B cell (primary cell): ENCODE results near the gene CNKSR3. TPM values are rescaled to one million over a fixed set of nuclear protein-coding genes. Genes with fewer than 3 reads are reported as not detected.

Experiments used
- ATAC-seq: fragments of 200-7000 bp; cut with Tn5 transposase; one replicate; pipeline ENCODE4 v1.10.0; 2021; ENCODE audit warnings: low read depth, mild to moderate bottlenecking, moderate number of reproducible peaks, moderate library complexity
- CTCF ChIA-PET: fragments of 350-600 bp; sonication (Branson Sonifier 250); formaldehyde crosslinking; loops from one replicate; lab custom pipeline; 2021; ENCODE audit warnings: antibody characterized with exemption, inconsistent platforms; lab: Charles Lee
- POLR2A ChIA-PET: fragments of 350-600 bp; sonication (Branson Sonifier 250); formaldehyde crosslinking; loops from one replicate; lab custom pipeline; 2021; ENCODE audit warnings: antibody characterized with exemption; lab: Charles Lee
- DNase-seq: peaks from one replicate; pipeline ENCODE4 v3.0.0; 2013
- H2AFZ ChIP-seq: 2 replicates; pipeline ENCODE4 v1.6.1; 2012; ENCODE audit warnings: mild to moderate bottlenecking, low read depth, low read length; ENCODE audit not compliant: insufficient read depth, poor library complexity, severe bottlenecking
- H3K27ac ChIP-seq, 2 donors: 1 replicate in 1 of 2; 2 replicates in 1 of 2; pipeline ENCODE4 v1.5.1; 2012 to 2013; ENCODE audit warnings: low read length in 2 of 2, mild to moderate bottlenecking in 2 of 2, moderate library complexity in 1 of 2
- H3K27me3 ChIP-seq, 4 experiments: fragments of 200-600 bp in 1 of 4; sonication (generic) in 1 of 4; replicated peaks in 1 of 4; 1 replicate in 2 of 4; 2 replicates in 2 of 4; pipeline versions ENCODE4 v1.6.1 to v1.7.0; 2013 to 2016; ENCODE audit warnings: low read length in 3 of 4, mild to moderate bottlenecking in 2 of 4, mixed read lengths in 1 of 4, moderate library complexity in 1 of 4; ENCODE audit not compliant: insufficient read depth in 4 of 4, control insufficient read depth in 3 of 4; ENCODE audit errors: control extremely low read depth in 1 of 4
- H3K36me3 ChIP-seq, 2 experiments: replicated peaks in 1 of 2; 1 replicate in 1 of 2; 2 replicates in 1 of 2; pipeline versions ENCODE4 v1.6.1 to v1.7.1; 2013; ENCODE audit warnings: low read length in 1 of 2; ENCODE audit not compliant: insufficient read depth in 2 of 2, control insufficient read depth in 1 of 2; ENCODE audit errors: control extremely low read depth in 1 of 2, extremely low read depth in 1 of 2
- H3K4me1 ChIP-seq, 2 donors: fragments of 200-600 bp in 1 of 2; sonication (generic) in 1 of 2; 1 replicate in 1 of 2; 2 replicates in 1 of 2; pipeline versions ENCODE4 v1.5.1 to v1.6.1; 2013 to 2017; ENCODE audit warnings: low read length in 2 of 2; ENCODE audit not compliant: control insufficient read depth in 2 of 2, insufficient read depth in 2 of 2
- H3K4me2 ChIP-seq: replicated peaks from 2 replicates; pipeline ENCODE3; 2012; ENCODE audit warnings: mild to moderate bottlenecking, low read depth, low read length; ENCODE audit not compliant: poor library complexity, severe bottlenecking
- H3K4me3 ChIP-seq, 5 experiments: fragments of 200-600 bp in 1 of 5; sonication (generic) in 1 of 5; 1 replicate in 3 of 5; 2 replicates in 2 of 5; pipeline versions ENCODE4 v1.5.1 to v1.7.0; 2011 to 2016; ENCODE audit warnings: low read length in 4 of 5, mild to moderate bottlenecking in 4 of 5, low read depth in 2 of 5, control low read depth in 1 of 5, moderate library complexity in 1 of 5; ENCODE audit not compliant: insufficient read depth in 1 of 5; ENCODE audit errors: control extremely low read depth in 1 of 5, extremely low read depth in 1 of 5
- H3K79me2 ChIP-seq: fragments of 200-600 bp; sonication (generic); one replicate; pipeline ENCODE4 v1.6.0; 2016; ENCODE audit warnings: low read length; ENCODE audit not compliant: control insufficient read depth, insufficient read depth
- H3K9ac ChIP-seq: fragments of 200-600 bp; sonication (generic); 2 replicates; pipeline ENCODE4 v1.6.1; 2017; ENCODE audit warnings: mild to moderate bottlenecking, low read length, moderate library complexity
- H3K9me3 ChIP-seq, 3 donors: one replicate each; pipeline versions ENCODE4 v1.6.1 to v1.7.1; 2013; ENCODE audit warnings: low read length in 2 of 3; ENCODE audit not compliant: control insufficient read depth in 2 of 3, insufficient read depth in 1 of 3; ENCODE audit errors: control extremely low read depth in 1 of 3
- H4K20me1 ChIP-seq: 2 replicates; pipeline ENCODE4 v1.6.0; 2012; ENCODE audit warnings: mild to moderate bottlenecking, low read length; ENCODE audit not compliant: insufficient read depth, control insufficient read depth, poor library complexity, severe bottlenecking
- H3K27ac Mint-ChIP-seq: one replicate; pipeline ENCODE4 v1.8.0; 2021; ENCODE audit warnings: mixed read lengths
- H3K27me3 Mint-ChIP-seq: one replicate; pipeline ENCODE4 v1.8.0; 2021; ENCODE audit warnings: mixed read lengths
- H3K4me1 Mint-ChIP-seq: one replicate; pipeline ENCODE4 v1.8.0; 2021; ENCODE audit warnings: mixed read lengths
- H3K4me3 Mint-ChIP-seq: one replicate; pipeline ENCODE4 v1.8.0; 2021; ENCODE audit warnings: mixed read lengths
- H3K9me3 Mint-ChIP-seq: one replicate; pipeline ENCODE4 v1.8.0; 2022; ENCODE audit warnings: mixed read lengths; ENCODE audit not compliant: insufficient read depth
- EZH2 ChIP-seq: IDR thresholded peaks from 2 replicates; pipeline ENCODE4 v1.6.1; 2012; ENCODE audit warnings: borderline replicate concordance, low read depth, mild to moderate bottlenecking, moderate library complexity, low read length; ENCODE audit not compliant: insufficient read depth, poor library complexity, severe bottlenecking
- WGBS: methylation state at CpG from one replicate; pipeline ENCODE4 v1.1.5; 2013; ENCODE audit warnings: missing lambda C conversion rate; ENCODE audit not compliant: insufficient coverage; 5-methylcytosine and 5-hydroxymethylcytosine counted together
- intact Hi-C: fragments of 100-400 bp; cut with micrococcal nuclease; formaldehyde crosslinking; loops from one replicate; pipeline ENCODE4 v1.10.0; 2022
- polyA plus RNA-seq: library from polyadenylated mRNA; depleted of rRNA; stranded (reverse); fragments of >200 nt; gene quantifications from 2 replicates; pipeline ENCODE4 v1.2.3, GENCODE V29; 2012
- total RNA-seq, 2 donors: library from RNA; stranded (reverse); fragments of 120-200 nt in 1 of 2; gene quantifications; 1 replicate in 1 of 2; 2 replicates in 1 of 2; pipeline versions ENCODE4 v1.2.3 to v1.2.4, GENCODE V29; 2013 to 2022
- TF ChIP-seq, protein P1 (sequence below): fragments of 200-600 bp; IDR thresholded peaks from one replicate; pipeline ENCODE4 v1.8.0; 2022; ENCODE audit warnings: antibody characterized with exemption, mild to moderate bottlenecking

Gene CNKSR3
- total and polyA plus RNA-seq, 2 donors (not counting 1 experiment from before 2014, with no cell fraction given) = not detected

DNA sequence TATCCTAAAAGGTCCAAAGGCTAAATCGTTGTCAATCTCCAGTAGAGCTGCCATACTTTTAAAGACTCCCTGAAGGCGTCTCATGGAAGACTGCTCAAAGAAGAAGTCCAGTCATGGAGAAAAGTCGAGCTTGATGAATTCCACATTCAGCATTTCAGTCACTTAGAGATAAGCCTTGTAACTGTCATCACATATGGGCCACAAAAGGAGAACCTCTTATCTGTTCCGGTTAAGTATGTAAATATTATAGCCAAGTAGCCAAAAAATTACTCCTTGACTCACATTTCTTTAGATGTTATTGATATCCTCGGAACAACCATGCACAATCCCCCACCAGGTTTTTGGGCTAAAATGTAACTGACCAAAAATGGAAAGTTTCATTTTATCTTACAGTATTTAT is 9.8 kb upstream of the CNKSR3 start:
- Mint-ChIP-seq H3K4me1 (no peaks in the 10 kb centered on the region), H3K27ac (no peak overlapping the region), H3K27me3 (peaks cover 11% of the 10 kb centered on the region), H3K9me3 (no peaks in the 10 kb centered on the region), H3K4me3 (no peak overlapping the region)
- no peak overlapping the region for H2AFZ ChIP-seq
- no peaks in the 10 kb centered on the region for H3K27me3 ChIP-seq
- no peaks in the 10 kb centered on the region for H3K9me3 ChIP-seq
- DNase-seq (no peak), ATAC-seq (no peak)
- no peaks in the 10 kb centered on the region for H3K79me2 ChIP-seq
- no peak overlapping the region for H3K4me3 ChIP-seq
- H3K9ac ChIP-seq = no peak overlapping the region
- WGBS = 50% methylated on average over 2 of the region's 5 CpGs
- intact Hi-C loops = no loop called here
- no peaks in the 10 kb centered on the region for H3K36me3 ChIP-seq
- no peak overlapping the region for H3K4me2 ChIP-seq
- ChIA-PET POLR2A (no interaction called here), CTCF (no interaction called here)
- TF ChIP-seq, protein P1, sequence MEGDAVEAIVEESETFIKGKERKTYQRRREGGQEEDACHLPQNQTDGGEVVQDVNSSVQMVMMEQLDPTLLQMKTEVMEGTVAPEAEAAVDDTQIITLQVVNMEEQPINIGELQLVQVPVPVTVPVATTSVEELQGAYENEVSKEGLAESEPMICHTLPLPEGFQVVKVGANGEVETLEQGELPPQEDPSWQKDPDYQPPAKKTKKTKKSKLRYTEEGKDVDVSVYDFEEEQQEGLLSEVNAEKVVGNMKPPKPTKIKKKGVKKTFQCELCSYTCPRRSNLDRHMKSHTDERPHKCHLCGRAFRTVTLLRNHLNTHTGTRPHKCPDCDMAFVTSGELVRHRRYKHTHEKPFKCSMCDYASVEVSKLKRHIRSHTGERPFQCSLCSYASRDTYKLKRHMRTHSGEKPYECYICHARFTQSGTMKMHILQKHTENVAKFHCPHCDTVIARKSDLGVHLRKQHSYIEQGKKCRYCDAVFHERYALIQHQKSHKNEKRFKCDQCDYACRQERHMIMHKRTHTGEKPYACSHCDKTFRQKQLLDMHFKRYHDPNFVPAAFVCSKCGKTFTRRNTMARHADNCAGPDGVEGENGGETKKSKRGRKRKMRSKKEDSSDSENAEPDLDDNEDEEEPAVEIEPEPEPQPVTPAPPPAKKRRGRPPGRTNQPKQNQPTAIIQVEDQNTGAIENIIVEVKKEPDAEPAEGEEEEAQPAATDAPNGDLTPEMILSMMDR = no peak
- TF ChIP-seq EZH2 = no peak
- H3K27ac ChIP-seq = no peak overlapping the region
- H3K4me1 ChIP-seq = no peaks in the 10 kb centered on the region
- no peaks in the 10 kb centered on the region for H4K20me1 ChIP-seq

DNA sequence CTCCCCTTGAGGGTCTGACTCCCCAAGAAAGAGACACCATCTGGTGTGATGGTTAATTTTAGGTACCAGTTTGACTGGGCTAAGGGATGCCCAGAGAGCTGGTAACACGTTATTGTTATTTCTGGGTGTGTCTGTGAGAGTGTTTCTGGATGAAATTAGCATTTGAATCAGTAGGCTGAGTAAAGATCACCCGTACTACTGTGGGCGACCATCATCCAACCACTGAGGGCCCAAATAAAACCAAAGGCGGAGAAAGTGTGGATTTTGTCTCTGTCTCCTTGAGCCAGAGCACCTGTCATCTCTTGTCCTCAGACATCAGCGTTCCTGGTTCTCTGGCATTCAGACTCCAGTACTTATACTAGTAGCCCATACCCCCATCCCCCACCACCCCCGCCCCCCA is 7.9 kb upstream of the CNKSR3 start:
- intact Hi-C loops = no loop called here
- Mint-ChIP-seq H3K9me3 (no peaks in the 10 kb centered on the region), H3K4me3 (no peak overlapping the region), H3K27me3 (peaks cover 15% of the 10 kb centered on the region), H3K27ac (no peak overlapping the region), H3K4me1 (no peaks in the 10 kb centered on the region)
- H3K9me3 ChIP-seq = no peaks in the 10 kb centered on the region
- H4K20me1 ChIP-seq = no peaks in the 10 kb centered on the region
- ATAC-seq (no peak), DNase-seq (no peak)
- H3K36me3 ChIP-seq = no peaks in the 10 kb centered on the region
- no peak overlapping the region for H3K4me3 ChIP-seq
- no peak overlapping the region for H3K4me2 ChIP-seq
- H2AFZ ChIP-seq = no peak overlapping the region
- H3K79me2 ChIP-seq = no peaks in the 10 kb centered on the region
- ChIA-PET CTCF (no interaction called here), POLR2A (no interaction called here)
- H3K27ac ChIP-seq = no peak overlapping the region
- H3K4me1 ChIP-seq = no peaks in the 10 kb centered on the region
- WGBS = 94% methylated on average over 4 of the region's 6 CpGs
- no peak for TF ChIP-seq EZH2
- TF ChIP-seq, protein P1 = no peak
- peaks cover 0 to under 1% (median 0%) of the 10 kb centered on the region in 4 experiments for H3K27me3 ChIP-seq
- H3K9ac ChIP-seq = no peak overlapping the region
